ENCODE measurements around the gene MACF1.
A peak's percentile ranks its signal among the peaks of the same experiment; 100 is the strongest.
"Not testable (repeated sequence)": the region's sequence is repeated elsewhere in the genome, so short reads cannot be mapped to it uniquely, and the experiment has no call there.

The MACF1 gene

DNA sequence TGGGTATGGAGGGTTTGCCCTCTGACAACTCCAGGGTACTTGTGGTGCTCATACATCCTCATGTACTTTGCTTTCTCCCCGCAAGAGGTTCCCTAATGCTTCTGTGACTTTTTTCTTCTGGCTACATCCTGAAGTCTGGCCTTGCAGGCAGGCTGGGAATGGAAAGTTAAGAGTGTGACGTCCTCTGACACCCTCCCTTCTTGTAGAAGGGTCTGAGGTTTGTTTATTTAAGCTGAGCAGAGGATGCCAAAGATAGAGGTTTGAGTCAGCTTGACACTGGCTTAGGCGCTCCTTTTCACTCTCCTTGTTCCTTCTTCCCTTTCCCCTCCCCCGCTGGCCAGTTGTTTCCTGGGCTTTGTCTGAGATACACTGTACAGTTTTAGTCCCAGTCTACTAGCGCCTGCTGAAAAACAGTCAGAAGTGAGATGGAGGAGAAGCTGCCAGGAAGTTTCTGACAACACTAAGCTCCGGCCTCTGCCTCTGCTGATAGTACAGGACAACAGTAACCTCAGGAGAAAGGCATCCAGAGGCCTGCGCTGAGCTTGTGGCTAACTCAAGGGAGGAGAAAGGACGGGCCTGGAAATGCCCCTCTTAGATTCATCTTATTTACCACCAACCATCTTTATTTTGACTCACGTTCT lies at the start of gene MACF1:
MACF1 (plus strand) TSS at position 255 of the 641 bp plus-strand sequence; CDS start at position 583, 328 bp downstream.
- DNase-seq, result peak; percentile 73

- DNase-seq, result no peak
These were observed 47.2 kb upstream of the MACF1 start for GRCh38 chr1:39157304-39157703.

GRCh38 chr1:39158327-39159086 lies 46.0 kb upstream of the MACF1 start:
- no peak for DNase-seq

- DNase-seq, result no peak
These were observed 45.1 kb upstream of the MACF1 start for GRCh38 chr1:39159224-39160036.

DNA sequence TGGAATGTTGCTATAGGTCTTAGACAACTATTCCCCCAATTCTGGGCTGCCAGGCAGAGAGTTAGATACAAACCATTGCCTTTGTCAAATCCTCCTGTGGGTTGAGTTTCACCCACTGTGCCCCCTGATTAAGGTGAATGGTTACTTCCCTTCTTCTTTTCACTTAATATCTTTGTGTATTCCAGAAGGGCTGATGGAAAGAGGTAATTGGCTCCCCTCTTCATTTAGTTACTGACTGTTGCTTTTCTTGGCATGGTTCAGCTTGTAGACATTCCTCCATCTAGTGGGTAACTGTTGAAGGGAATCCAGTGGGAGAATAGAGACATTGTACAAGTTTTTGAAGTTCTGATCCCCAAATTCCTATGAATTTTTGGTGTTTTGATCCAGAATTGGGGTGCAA lies 43.8 kb upstream of the MACF1 start:
- no peak for DNase-seq

- not testable (repeated sequence) for DNase-seq
These were observed 42.7 kb upstream of the MACF1 start for GRCh38 chr1:39161811-39162210.

GRCh38 chr1:39163469-39163868 lies 41.0 kb upstream of the MACF1 start:
- DNase-seq, result no peak

- no peak for DNase-seq
These were observed 40.2 kb upstream of the MACF1 start for GRCh38 chr1:39164256-39164655.

- DNase-seq, result no peak
These were observed 39.4 kb upstream of the MACF1 start for GRCh38 chr1:39165049-39165448.

GRCh38 chr1:39165488-39165887 lies 39.0 kb upstream of the MACF1 start:
- DNase-seq, result no peak

DNA sequence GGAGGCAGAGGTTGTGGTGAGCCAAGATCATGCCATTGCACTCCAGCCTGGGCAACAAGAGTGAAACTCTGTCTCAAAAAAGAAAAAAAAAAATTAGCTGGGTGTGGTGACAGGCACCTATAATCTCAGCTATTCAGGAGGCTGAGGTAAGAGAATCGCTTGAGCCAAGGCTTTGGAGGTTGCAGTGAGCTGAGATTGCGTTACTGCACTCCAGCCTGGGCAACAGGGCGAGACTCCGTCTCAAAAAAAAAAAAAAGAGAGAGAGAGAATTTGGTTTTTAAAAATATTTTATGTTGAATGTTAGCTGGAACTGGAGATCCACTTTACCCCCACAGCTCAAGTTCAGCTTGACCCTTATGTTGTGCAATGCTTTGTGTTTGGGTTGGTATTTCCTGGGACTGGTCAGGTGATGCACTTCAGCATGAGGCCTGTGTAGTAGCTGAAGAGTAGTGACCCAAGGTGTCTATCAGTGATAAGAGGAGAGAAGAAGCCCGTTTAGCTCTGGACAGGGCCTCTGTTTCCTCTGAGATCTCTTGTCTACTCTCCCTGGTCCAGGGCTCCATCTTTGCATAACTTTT lies 36.8 kb upstream of the MACF1 start:
- DNase-seq, result no peak

DNA sequence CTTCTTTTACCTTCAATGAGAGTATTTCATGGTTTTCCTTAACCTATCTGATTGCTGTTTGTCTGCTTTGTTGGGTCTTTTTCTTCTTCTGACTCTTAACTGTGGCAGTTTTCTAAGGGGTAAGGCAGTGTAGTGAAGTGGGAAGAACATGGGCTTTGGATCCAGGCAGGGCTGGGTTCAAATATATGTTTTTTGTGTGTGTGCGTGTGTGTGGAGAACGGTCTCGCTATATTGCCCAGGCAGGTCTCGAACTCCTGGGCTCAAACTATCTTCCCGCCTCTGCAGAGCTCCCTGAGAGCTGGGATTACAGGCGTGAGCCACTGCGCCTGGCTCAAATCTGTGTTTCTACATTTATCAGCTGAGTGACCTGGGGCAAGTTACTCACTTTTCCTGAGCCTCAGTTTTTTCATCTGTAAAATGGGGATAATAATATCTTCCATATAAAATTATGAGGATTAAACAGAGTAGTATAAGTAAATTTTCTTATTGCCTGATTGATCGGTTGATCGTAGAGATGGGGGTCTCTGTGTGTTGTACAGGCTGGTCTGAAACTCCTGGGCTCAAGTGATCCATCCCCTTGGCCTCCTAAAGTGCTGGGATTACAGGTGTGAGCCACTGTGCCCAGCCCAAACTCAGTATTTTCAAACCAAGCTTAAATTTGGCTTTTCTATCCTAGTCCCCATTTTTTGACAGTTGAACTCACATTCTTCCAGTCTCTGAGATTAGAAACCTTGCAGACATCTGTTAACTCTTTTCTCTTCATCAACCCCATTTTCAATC lies 36.0 kb upstream of the MACF1 start:
- no peak for DNase-seq

- DNase-seq, result no peak
These were observed 33.5 kb upstream of the MACF1 start for GRCh38 chr1:39170731-39171667.

DNA sequence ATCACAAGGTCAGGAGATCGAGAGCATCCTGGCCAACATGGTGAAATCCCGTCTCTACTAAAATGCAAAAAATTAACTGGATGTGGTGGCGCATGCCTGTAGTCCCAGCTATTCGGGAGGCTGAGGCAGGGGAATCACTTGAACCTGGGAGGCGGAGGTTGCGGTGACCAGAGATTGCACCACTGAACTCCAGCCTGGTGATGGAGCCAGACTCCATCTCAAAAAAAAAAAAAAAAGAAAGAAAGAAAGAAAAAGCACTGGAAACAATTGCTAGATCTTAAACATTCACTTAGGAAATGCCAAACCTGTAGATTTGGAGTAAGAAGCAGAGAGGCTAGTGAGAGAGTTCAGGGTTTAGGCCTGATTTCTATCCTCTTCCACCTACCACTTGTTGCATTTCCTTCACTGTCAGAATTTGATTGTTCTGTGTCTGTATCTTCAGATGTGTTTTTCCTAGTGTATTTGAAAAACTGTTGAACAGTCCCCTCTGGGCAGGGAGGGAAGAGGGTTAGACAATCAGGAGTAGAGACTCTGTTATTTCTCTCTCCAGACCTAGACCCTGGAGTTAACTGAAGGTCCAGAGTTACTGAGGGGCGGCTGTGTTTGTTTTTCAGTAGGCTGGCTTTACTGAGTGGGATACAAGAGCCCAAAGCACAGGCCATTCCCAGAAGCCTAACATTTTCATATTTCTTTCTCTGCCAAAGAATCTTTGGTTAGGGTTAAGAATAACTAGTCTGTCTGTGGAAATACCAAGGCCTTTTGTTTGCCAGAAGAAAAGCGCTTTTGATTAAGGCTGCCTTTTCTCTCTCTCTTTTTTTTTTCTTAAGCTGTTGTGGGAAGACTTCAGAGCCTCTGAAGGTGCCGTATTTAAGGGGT lies 31.1 kb upstream of the MACF1 start:
- DNase-seq, result no peak

DNA sequence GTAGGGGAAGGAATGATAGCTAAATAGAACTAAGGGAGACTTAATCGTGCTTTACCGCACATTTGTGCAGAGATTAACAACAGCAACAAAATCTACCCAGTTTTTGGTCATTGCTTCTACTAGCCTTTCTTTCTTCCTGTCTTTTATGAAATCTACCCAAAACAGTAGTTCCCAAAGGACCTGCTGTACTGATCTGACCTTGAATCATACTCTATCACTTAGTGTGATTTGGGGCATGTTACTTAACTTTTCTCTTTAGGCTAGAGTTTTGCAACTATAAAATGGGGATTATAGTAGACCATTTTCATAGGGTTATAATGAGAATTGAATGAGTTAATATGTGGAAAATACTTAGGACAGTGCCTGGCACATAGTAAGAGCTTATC lies 30.5 kb upstream of the MACF1 start:
- DNase-seq, result no peak

- no peak for DNase-seq
These were observed 30.0 kb upstream of the MACF1 start for GRCh38 chr1:39174390-39175081.

- DNase-seq, result no peak
These were observed 26.8 kb upstream of the MACF1 start for GRCh38 chr1:39177706-39178105.

DNA sequence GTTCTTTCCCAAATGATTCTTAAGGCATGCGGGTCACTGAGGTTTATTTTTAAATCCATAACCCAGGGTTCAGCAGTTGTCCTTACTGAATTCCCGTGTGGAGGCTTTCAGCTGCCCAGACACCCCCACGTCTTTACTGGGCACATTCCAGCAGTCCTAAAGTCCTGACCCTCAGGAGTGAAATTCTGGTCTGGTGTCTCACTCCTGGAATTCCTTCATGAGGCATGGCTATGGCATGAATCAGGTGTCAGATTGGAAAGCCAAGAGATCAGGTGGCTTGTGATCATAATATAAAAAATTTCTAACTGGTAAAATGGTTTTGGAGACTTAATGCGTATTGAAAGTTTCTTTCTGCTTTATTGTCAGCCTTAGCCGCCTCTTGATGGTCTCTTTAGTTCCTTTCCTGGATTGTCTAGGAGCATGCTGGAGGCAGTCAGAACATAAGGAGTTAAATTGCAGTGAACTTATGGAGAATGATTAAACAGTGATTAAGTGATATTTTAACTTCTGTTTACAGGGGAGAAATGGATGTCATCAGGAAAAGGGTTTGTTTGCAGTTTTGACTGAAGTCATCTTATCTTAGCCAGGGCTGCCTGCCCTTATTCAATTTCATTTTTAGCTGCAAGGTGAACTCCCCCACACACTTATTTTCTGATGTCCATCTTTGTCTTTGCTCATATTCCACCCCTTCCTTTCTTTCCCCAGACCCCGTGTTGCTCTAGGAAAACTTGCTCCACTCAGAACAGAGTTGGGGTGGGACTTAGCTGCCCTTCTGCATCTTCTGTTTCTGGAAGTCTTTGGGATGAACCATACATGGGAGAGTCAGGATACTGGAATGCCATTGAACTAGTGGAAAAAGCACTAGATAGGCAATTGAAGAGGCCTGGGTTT lies 25.7 kb upstream of the MACF1 start:
- DNase-seq, result no peak

DNA sequence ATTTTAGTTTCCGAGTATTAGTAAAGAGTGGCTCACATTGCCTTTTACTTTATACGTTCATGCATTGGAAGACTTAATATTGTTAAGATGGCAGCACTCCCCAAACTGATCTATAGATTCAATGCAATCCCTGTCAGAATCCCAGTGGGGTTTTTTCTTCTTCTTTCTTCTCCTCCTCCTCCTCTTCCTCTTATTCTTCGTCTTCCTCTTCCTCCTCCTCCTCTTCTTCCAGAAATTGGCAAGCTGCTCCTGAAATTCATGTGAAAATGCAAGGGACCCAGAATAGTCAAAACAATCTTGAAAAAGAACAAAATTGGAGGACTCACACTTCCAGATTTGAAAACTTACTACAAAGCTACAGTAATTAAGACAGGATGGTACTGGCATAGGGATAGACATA lies 23.2 kb upstream of the MACF1 start:
- DNase-seq, result no peak
